Thyroid gland (tissue), 4 donors: ENCODE results near the gene CAPN14.

Experiments
- POLR2A ChIP-seq, 2 donors: fragments of 450-650 bp; IDR thresholded peaks; one replicate each; pipeline ENCODE4 v1.6.1; 2017; ENCODE audit warnings: antibody characterized with exemption in 2 of 2, mild to moderate bottlenecking in 2 of 2, moderate library complexity in 1 of 2
- TF ChIP-seq, protein P1 (sequence below), 6 experiments: fragments of 200-600 bp in 3 of 6; fragments of 450-650 bp in 3 of 6; sonication (generic) in 3 of 6; IDR thresholded peaks; one replicate each; pipeline ENCODE4 v1.5.1; 2016 to 2019; ENCODE audit warnings: antibody characterized with exemption in 6 of 6, mild to moderate bottlenecking in 2 of 6, inconsistent platforms in 1 of 6, moderate library complexity in 1 of 6

DNA sequence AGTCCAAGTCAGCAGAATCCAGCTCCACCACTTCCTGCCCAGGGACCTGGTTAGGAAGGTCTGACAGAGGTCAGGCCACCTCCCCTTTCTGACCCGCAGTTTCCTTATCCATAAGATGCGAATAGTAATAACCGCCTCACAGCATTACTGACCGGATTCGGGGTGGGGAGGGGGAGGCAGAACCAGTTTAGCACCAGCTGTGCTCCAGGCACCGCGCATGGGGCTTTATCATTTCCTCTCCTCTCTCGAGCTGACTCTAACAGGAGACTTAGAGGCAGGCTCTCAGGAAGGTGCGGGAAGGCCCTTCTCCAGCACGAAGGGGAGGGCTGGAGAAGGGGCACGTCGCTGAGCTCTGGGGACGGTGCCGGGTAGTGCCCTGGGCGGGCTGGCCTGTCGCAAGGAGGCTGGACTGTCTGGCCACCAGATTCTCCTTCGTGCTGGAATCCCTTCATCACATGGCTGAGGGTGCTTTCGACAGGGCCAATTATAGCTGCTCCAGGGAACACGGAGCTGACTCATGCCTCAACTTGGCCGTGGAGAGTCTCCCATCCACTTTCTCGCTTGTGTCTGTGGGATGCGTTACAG is 22.4 kb upstream of the CAPN14 start:
- TF ChIP-seq, protein P1, sequence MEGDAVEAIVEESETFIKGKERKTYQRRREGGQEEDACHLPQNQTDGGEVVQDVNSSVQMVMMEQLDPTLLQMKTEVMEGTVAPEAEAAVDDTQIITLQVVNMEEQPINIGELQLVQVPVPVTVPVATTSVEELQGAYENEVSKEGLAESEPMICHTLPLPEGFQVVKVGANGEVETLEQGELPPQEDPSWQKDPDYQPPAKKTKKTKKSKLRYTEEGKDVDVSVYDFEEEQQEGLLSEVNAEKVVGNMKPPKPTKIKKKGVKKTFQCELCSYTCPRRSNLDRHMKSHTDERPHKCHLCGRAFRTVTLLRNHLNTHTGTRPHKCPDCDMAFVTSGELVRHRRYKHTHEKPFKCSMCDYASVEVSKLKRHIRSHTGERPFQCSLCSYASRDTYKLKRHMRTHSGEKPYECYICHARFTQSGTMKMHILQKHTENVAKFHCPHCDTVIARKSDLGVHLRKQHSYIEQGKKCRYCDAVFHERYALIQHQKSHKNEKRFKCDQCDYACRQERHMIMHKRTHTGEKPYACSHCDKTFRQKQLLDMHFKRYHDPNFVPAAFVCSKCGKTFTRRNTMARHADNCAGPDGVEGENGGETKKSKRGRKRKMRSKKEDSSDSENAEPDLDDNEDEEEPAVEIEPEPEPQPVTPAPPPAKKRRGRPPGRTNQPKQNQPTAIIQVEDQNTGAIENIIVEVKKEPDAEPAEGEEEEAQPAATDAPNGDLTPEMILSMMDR (IDR thresholded peaks at IDR 0.05): no peak
- TF ChIP-seq POLR2A (IDR thresholded peaks at IDR 0.05): no peak
